ENCODE measurements around the gene MSI2.

- no peak for TF ChIP-seq EZH2phosphoT487 (IDR thresholded peaks at IDR 0.05; ENCODE audit: insufficient read depth, low read depth)
- TF ChIP-seq EZH2 (IDR thresholded peaks at IDR 0.05; ENCODE audit: insufficient read depth, poor library complexity, severe bottlenecking), result no peak
Observed at GRCh38 chr17:57451643-57452042, 195.3 kb downstream of the MSI2 start.

All from GM23248 (cell line).